Activated T-helper 1 cell treated with anti-CD3 and anti-CD28 coated beads, Interleukin-12 subunit alpha, Interleukin-12 subunit beta, Interleukin-2, Interleukin-4 antibody, amounts not matched to agents 30 ng/mL and 10 ng/mL and 1 ng/mL, durations not matched to agents 14 hours and 24 hours and 36 hours (primary cell): Measurements from ENCODE around the gene DZIP3. TPM values are rescaled to one million over a fixed set of nuclear protein-coding genes. Genes with fewer than 3 reads are reported as not detected.
A peak's percentile ranks its signal among the peaks of the same experiment; 100 is the strongest.

Source experiments
- DNase-seq: peaks from one replicate; pipeline ENCODE4 v3.0.0; 2021; ENCODE audit warnings: low spot score
- H3K27ac Mint-ChIP-seq: one replicate; pipeline ENCODE4 v1.8.0; 2021; ENCODE audit warnings: mild to moderate bottlenecking, mixed read lengths
- H3K27me3 Mint-ChIP-seq: one replicate; pipeline ENCODE4 v1.8.0; 2022; ENCODE audit warnings: mild to moderate bottlenecking, moderate library complexity, mixed read lengths; ENCODE audit not compliant: insufficient read depth
- H3K36me3 Mint-ChIP-seq: one replicate; pipeline ENCODE4 v1.8.0; 2021; ENCODE audit warnings: low read depth, mixed read lengths
- H3K4me1 Mint-ChIP-seq: one replicate; pipeline ENCODE4 v1.8.0; 2021; ENCODE audit warnings: low read depth, mixed read lengths
- H3K4me3 Mint-ChIP-seq: one replicate; pipeline ENCODE4 v1.8.0; 2021; ENCODE audit warnings: mild to moderate bottlenecking, moderate library complexity, mixed read lengths
- H3K9me3 Mint-ChIP-seq: one replicate; pipeline ENCODE4 v1.8.0; 2021; ENCODE audit warnings: mixed read lengths
- intact Hi-C: fragments of 100-400 bp; cut with micrococcal nuclease; formaldehyde crosslinking; loops from one replicate; pipeline ENCODE4 v1.15.1; 2024
- total RNA-seq: library from RNA; stranded (reverse); gene quantifications from 2 replicates; pipeline ENCODE4 v1.2.3, GENCODE V29; 2022

Gene DZIP3
- total RNA-seq: 5.0 and 5.2 TPM in 2 replicates

GRCh38 chr3:108589081-108589997, at the start of gene DZIP3, which contains the start of gene CIP2A:
Gene DZIP3 (plus strand): TSS chr3:108589722. CDS start chr3:108605407, 15,685 bp downstream.
Gene CIP2A (minus strand): TSS chr3:108589438. CDS start chr3:108589375, 63 bp downstream.
- intact Hi-C loops: loop anchor here (1.0 to 10.0 kb wide), 14 partner anchors 9 to 1215 kb away; partner anchors contain the start of genes BBX, CD47, HHLA2 and IFT57
- Mint-ChIP-seq H3K4me1 (peaks cover 65% of the 10 kb centered on the region), H3K27ac (peak within 1 kb of the TSS; percentile 95), H3K36me3 (peaks cover 15% of the 10 kb centered on the region), H3K9me3 (no peaks in the 10 kb centered on the region), H3K27me3 (no peaks in the 10 kb centered on the region), H3K4me3 (peak within 1 kb of the TSS; percentile 94)
- peak; percentile 80 for DNase-seq

GRCh38 chr3:108546247-108546646, 43.3 kb upstream of the DZIP3 start:
- DNase-seq: no peak
- peaks cover 13% of the 10 kb centered on the region for H3K4me1 Mint-ChIP-seq
- H3K27me3 Mint-ChIP-seq: no peaks in the 10 kb centered on the region
- no peak overlapping the region for H3K4me3 Mint-ChIP-seq
- peaks cover 27% of the 10 kb centered on the region for H3K36me3 Mint-ChIP-seq
- no peak overlapping the region for H3K27ac Mint-ChIP-seq
- intact Hi-C loops: no loop called here
- H3K9me3 Mint-ChIP-seq: no peaks in the 10 kb centered on the region

GRCh38 chr3:108546692-108547091, 42.8 kb upstream of the DZIP3 start:
- Mint-ChIP-seq H3K36me3 (peaks cover 28% of the 10 kb centered on the region), H3K4me3 (no peak overlapping the region), H3K9me3 (no peaks in the 10 kb centered on the region), H3K27me3 (no peaks in the 10 kb centered on the region), H3K4me1 (peaks cover 13% of the 10 kb centered on the region), H3K27ac (no peak overlapping the region)
- DNase-seq: no peak
- intact Hi-C loops: no loop called here

GRCh38 chr3:108548304-108548703, 41.2 kb upstream of the DZIP3 start:
- H3K4me1 Mint-ChIP-seq: peaks cover 19% of the 10 kb centered on the region
- no peaks in the 10 kb centered on the region for H3K9me3 Mint-ChIP-seq
- peaks cover 27% of the 10 kb centered on the region for H3K36me3 Mint-ChIP-seq
- DNase-seq: no peak
- H3K27me3 Mint-ChIP-seq: no peaks in the 10 kb centered on the region
- intact Hi-C loops: no loop called here
- H3K27ac Mint-ChIP-seq: no peak overlapping the region
- no peak overlapping the region for H3K4me3 Mint-ChIP-seq

- Mint-ChIP-seq H3K27me3 (no peaks in the 10 kb centered on the region), H3K9me3 (no peaks in the 10 kb centered on the region), H3K36me3 (peaks cover 22% of the 10 kb centered on the region), H3K4me1 (peaks cover 19% of the 10 kb centered on the region), H3K4me3 (no peak overlapping the region), H3K27ac (no peak overlapping the region)
- DNase-seq: no peak
- intact Hi-C loops: no loop called here
These were observed 40.6 kb upstream of the DZIP3 start for GRCh38 chr3:108548886-108549285.

GRCh38 chr3:108552267-108553159, 37.0 kb upstream of the DZIP3 start:
- H3K4me3 Mint-ChIP-seq: no peak overlapping the region
- no peak for DNase-seq
- H3K4me1 Mint-ChIP-seq: peaks cover 6% of the 10 kb centered on the region
- intact Hi-C loops: loop anchor here (1.0 to 5.0 kb wide), 7 partner anchors 35 to 1315 kb away; partner anchors contain the start of genes CIP2A and DZIP3
- no peaks in the 10 kb centered on the region for H3K9me3 Mint-ChIP-seq
- no peak overlapping the region for H3K27ac Mint-ChIP-seq
- H3K27me3 Mint-ChIP-seq: no peaks in the 10 kb centered on the region
- peaks cover 20% of the 10 kb centered on the region for H3K36me3 Mint-ChIP-seq

- Mint-ChIP-seq H3K27ac (no peak overlapping the region), H3K27me3 (no peaks in the 10 kb centered on the region), H3K36me3 (peaks cover 24% of the 10 kb centered on the region), H3K9me3 (no peaks in the 10 kb centered on the region), H3K4me3 (no peak overlapping the region), H3K4me1 (peaks cover 6% of the 10 kb centered on the region)
- no peak for DNase-seq
- intact Hi-C loops: loop anchor here (2.0 to 5.0 kb wide), 6 partner anchors 15 to 1317 kb away; partner anchors contain the start of genes CIP2A and DZIP3
These were observed 35.3 kb upstream of the DZIP3 start for GRCh38 chr3:108554229-108554628.

GRCh38 chr3:108554913-108555571, 34.5 kb upstream of the DZIP3 start:
- Mint-ChIP-seq H3K27me3 (no peaks in the 10 kb centered on the region), H3K36me3 (peaks cover 26% of the 10 kb centered on the region), H3K4me3 (no peak overlapping the region), H3K4me1 (peaks cover 6% of the 10 kb centered on the region), H3K9me3 (no peaks in the 10 kb centered on the region), H3K27ac (no peak overlapping the region)
- no peak for DNase-seq
- intact Hi-C loops: loop anchor here (2.0 to 5.0 kb wide), 6 partner anchors 14 to 1318 kb away; partner anchors contain the start of genes CIP2A and DZIP3

- peaks cover 31% of the 10 kb centered on the region for H3K36me3 Mint-ChIP-seq
These were observed 33.4 kb upstream of the DZIP3 start for GRCh38 chr3:108555966-108556581.

GRCh38 chr3:108562565-108562964, 27.0 kb upstream of the DZIP3 start:
- no peak for DNase-seq
- Mint-ChIP-seq H3K36me3 (peaks cover 45% of the 10 kb centered on the region), H3K4me1 (peaks cover 17% of the 10 kb centered on the region), H3K4me3 (no peak overlapping the region), H3K27me3 (no peaks in the 10 kb centered on the region), H3K9me3 (no peaks in the 10 kb centered on the region), H3K27ac (no peak overlapping the region)
- intact Hi-C loops: no loop called here

More at GRCh38 chr3:108555966-108556581, 33.4 kb upstream of the DZIP3 start:
- no peaks in the 10 kb centered on the region for H3K9me3 Mint-ChIP-seq
- no peak for DNase-seq
- no peaks in the 10 kb centered on the region for H3K27me3 Mint-ChIP-seq
- intact Hi-C loops: loop anchor here (2.0 kb wide), 1 partner anchor 13 kb away; no protein-coding TSS in a partner anchor
- peaks cover 6% of the 10 kb centered on the region for H3K4me1 Mint-ChIP-seq
- H3K27ac Mint-ChIP-seq: no peak overlapping the region
- no peak overlapping the region for H3K4me3 Mint-ChIP-seq

- no peak for DNase-seq
- H3K36me3 Mint-ChIP-seq: peaks cover 42% of the 10 kb centered on the region
- H3K27ac Mint-ChIP-seq: peak overlapping the region; percentile 9
- no peaks in the 10 kb centered on the region for H3K9me3 Mint-ChIP-seq
- H3K4me1 Mint-ChIP-seq: peaks cover 20% of the 10 kb centered on the region
- H3K4me3 Mint-ChIP-seq: no peak overlapping the region
- intact Hi-C loops: loop anchor here (2.0 kb wide), 1 partner anchor 20 kb away; no protein-coding TSS in a partner anchor
- no peaks in the 10 kb centered on the region for H3K27me3 Mint-ChIP-seq
These were observed 25.0 kb upstream of the DZIP3 start for GRCh38 chr3:108564564-108564963.
